ENCODE data around the gene ADRA1B.

ADRA1B gene

DNA sequence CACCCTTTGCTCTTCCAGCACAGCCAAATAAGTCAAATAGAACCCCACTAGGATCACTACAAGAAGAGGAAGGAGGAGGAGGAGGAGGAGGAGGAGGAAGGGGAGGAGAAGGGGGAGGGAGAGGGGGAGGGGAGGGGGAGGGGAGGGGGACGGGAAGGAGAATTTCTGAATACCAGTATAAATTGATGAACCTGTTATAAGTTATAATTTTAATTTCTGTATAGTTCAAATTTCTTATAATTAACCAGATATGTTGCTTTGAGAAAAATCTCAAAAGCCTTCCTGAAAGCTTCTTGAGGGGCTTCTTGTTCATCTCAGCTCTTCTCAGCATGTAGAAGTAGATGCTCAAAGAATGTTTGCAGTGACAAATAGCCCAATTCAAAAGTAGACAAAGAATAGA lies 15.0 kb upstream of the ADRA1B start:
- no peak for DNase-seq (ENCODE audit: low read depth in 2 of 3, low spot score in 1 of 3)

- DNase-seq (ENCODE audit: low read depth in 2 of 3, low spot score in 1 of 3), result no peak
These were observed 14.5 kb upstream of the ADRA1B start for GRCh38 chr5:159901772-159902171.

DNA sequence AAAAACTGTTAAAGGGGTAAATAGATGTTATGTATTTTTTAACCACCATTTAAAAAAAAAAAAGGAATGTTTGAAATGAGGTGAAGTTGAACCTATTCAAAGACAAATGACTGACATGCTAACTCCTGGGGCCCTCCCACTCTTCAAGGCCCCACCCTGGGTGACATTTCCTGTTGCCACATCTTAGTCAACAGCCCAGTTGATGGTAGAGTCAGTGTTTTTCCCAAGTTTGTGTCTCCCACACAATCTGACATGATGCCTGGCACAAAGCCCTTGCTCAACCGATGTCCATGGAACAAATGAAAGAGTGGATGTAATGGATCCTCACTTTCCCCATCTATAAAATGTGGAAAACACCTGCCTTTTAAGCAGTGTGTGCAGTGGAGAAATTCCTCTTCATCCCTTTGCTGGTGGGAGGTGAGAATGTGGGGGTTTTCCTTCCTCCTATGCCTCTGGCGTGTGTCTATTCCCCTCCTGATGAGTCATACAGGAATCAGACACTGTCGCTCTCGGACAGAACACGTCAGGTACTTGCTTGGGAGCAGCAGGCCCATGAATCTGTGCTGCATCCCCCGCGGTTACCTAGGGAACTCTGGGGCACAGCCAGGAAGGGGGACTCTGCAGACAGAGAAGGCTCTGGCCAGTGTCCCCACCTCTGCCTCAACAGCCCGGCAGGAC lies 13.7 kb upstream of the ADRA1B start:
- no peak for DNase-seq (ENCODE audit: low read depth in 2 of 3, low spot score in 1 of 3)

DNA sequence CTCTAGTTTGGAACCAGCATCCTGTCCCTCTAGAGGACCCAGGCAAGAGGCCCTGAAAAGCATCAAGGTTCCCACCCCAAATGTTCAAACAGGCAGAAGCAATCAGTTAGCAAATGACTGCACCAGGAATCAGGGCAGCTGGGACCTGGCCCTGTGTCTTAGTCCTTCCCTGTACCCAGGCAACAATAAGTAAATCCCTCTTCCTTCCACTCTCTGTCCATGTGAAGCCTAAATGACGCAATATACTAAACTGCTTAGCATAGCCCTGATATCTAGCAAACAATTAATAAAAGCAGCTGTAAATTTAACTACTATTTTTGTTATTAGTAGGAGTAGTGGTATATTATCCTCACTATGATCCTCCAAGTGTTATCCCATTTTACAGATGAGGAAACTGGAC lies 13.2 kb upstream of the ADRA1B start:
- DNase-seq (ENCODE audit: low read depth in 2 of 3, low spot score in 1 of 3), result no peak

- DNase-seq (ENCODE audit: low read depth in 2 of 3, low spot score in 1 of 3), result no peak
These were observed 11.4 kb upstream of the ADRA1B start for GRCh38 chr5:159904874-159905273.

DNA sequence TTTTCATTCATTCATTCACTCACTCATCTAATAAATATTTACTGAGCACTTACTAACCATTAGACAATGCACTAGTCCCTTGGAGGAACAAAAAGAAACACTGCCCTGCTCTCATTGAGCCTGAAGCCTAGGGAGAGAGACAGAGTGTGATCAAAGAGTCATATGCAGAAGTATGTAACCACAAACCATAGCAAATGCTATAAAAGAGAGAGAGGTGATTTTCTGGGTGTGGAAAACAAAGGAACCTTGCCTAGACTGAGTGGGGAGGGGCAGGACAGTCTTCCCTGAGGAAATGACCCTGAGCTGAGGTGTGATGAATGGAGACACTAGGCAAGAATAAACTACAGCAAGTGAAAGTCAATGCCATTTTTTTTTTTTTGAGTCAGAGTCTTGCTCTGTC lies 10.8 kb upstream of the ADRA1B start:
- no peak for DNase-seq (ENCODE audit: low read depth in 2 of 3, low spot score in 1 of 3)

- DNase-seq (ENCODE audit: low read depth in 2 of 3, low spot score in 1 of 3), result no peak
These were observed 9.8 kb upstream of the ADRA1B start for GRCh38 chr5:159906463-159906862.

- no peak for DNase-seq (ENCODE audit: low read depth in 2 of 3, low spot score in 1 of 3)
These were observed 9.3 kb upstream of the ADRA1B start for GRCh38 chr5:159906943-159907342.

DNA sequence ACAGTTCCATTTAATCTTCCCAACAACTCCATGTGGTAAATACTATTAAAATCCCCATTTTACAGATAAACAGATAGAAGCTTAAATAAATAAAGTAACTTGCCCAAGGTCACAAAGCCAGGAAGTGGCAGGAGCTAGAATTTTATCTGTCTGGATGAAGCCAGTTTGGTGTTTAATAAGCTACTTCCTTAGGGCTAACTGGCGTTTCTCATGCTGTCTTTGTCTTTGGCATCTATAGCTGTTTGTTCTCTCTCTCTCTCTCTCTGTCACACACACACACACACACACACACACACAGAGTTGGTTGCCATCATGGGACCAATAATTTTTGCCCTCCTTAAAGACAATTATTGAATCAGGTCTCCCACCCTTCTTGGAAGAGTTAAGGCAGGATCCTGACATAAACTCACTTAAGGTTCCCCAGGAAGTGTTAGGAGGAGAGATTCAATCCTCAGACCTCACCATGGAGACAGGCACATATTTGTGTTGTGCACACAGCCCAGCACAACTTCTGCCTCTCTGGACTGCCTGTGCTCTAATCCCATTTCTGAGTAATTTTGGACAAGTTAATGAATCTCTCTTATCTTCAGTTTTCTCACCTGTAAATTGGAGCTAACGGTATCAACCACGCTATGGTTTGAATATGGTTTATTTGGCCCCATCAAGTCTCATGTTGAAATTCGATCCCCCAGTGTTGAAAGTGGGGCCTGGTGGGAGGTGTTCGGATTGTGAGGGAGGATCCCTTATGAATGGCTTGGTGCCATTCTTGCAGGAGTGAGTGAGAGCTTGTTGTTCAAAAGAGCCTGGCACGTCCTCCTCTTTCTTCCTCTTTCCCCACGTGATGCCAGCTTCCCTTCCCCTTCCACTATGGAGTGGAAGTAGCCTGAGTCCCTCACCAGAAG lies 8.3 kb upstream of the ADRA1B start:
- no peak for DNase-seq (ENCODE audit: low read depth in 2 of 3, low spot score in 1 of 3)

DNA sequence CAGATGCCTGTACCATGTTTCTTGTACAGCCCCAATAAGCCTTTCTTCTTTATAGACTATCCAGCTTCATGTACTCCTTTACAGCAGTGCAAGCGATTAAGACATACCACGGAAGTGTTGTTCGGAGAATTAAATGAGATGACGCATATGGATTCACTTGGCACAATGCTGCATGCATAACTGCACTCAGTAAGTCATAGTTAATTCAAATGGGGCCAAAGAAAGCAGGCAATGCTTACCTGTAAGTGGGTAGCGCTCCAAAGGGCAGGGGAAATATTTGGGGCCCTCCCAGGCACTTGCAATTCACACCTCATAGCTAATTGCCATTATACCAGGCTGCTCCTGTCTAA lies 7.7 kb upstream of the ADRA1B start:
- no peak for DNase-seq (ENCODE audit: low read depth in 2 of 3, low spot score in 1 of 3)

DNA sequence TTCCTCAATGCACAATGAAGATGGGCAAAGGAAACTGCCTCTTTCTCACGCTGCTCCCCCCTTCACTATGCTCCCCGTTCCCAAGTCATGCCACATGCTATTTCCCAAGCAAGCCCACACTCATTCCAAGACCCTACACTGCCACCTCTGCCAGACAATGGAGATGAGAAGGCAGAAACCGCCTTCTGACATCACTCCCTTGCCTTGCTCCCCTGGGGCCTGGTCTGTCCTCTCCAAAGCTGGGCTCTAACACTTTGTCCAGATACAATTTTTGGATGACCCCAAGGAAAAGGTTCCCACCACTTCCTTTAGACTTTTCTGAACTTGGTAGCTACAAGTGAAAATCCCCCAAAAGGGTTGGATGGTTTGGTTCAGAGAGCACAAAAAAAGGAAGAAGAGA lies 7.2 kb upstream of the ADRA1B start:
- DNase-seq (ENCODE audit: low read depth in 2 of 3, low spot score in 1 of 3), result no peak

- DNase-seq (ENCODE audit: low read depth in 2 of 3, low spot score in 1 of 3), result no peak
These were observed 6.0 kb upstream of the ADRA1B start for GRCh38 chr5:159910207-159910842.

- DNase-seq (ENCODE audit: low read depth in 2 of 3, low spot score in 1 of 3), result no peak
These were observed 5.4 kb upstream of the ADRA1B start for GRCh38 chr5:159910843-159911229.

- DNase-seq (ENCODE audit: low read depth in 2 of 3, low spot score in 1 of 3), result no peak
These were observed 4.9 kb upstream of the ADRA1B start for GRCh38 chr5:159911349-159911748.

- no peak for DNase-seq (ENCODE audit: low read depth in 2 of 3, low spot score in 1 of 3)
These were observed 4.1 kb upstream of the ADRA1B start for GRCh38 chr5:159912033-159912800.

DNA sequence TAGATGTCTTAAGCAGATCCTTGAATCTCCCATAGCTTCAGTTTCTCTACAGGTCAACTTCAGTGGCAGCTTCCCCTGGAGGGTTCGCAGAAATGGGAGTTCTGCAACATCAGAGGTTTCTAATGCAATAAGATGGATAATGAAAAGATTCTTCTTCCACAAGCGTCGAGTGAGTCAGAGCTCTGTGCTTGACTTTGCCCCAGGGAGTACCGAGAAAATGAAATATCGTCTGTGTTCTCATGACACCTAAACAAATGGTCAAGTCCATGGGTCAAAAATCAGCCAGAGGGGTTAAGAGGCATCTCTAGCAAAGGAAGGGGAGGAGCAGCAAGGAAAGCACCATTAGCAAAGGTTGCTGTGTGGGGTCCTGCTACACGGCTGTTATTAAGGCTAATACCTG lies 3.2 kb upstream of the ADRA1B start:
- DNase-seq (ENCODE audit: low read depth in 2 of 3, low spot score in 1 of 3), result no peak

- DNase-seq (ENCODE audit: low read depth in 2 of 3, low spot score in 1 of 3), result no peak
These were observed 2.8 kb upstream of the ADRA1B start for GRCh38 chr5:159913501-159913900.

DNA sequence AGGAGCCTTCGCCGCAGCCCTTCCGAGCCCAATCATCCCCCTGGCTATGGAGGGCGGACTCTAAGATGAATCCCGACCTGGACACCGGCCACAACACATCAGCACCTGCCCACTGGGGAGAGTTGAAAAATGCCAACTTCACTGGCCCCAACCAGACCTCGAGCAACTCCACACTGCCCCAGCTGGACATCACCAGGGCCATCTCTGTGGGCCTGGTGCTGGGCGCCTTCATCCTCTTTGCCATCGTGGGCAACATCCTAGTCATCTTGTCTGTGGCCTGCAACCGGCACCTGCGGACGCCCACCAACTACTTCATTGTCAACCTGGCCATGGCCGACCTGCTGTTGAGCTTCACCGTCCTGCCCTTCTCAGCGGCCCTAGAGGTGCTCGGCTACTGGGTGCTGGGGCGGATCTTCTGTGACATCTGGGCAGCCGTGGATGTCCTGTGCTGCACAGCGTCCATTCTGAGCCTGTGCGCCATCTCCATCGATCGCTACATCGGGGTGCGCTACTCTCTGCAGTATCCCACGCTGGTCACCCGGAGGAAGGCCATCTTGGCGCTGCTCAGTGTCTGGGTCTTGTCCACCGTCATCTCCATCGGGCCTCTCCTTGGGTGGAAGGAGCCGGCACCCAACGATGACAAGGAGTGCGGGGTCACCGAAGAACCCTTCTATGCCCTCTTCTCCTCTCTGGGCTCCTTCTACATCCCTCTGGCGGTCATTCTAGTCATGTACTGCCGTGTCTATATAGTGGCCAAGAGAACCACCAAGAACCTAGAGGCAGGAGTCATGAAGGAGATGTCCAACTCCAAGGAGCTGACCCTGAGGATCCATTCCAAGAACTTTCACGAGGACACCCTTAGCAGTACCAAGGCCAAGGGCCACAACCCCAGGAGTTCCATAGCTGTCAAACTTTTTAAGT lies 819 bp downstream of the ADRA1B start:
- DNase-seq (ENCODE audit: low read depth in 2 of 3, low spot score in 1 of 3), result no peak

GRCh38 chr5:159917994-159918393 lies 1.7 kb downstream of the ADRA1B start:
- DNase-seq (ENCODE audit: low read depth in 2 of 3, low spot score in 1 of 3), result no peak

DNA sequence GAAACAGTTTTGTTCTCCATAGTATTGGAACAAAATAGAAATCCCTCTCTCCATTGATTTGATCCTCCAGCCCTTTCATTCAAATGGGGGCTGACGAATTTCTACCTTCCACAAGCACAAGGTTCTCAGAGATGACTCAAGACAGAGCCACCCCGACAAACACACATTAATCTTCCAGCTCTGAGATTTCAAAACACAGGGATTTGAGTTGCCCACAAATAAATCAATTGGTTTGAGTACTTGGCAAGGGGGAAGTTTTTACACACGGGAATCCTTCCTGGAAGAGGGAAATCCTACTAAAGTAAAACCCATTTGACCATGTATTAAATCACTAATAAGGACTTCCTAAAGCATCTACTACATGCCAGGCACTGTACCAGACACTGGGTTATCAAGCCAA lies 5.4 kb downstream of the ADRA1B start:
- no peak for DNase-seq (ENCODE audit: low read depth in 2 of 3, low spot score in 1 of 3)
